HepG2 (cell line): Measurements from ENCODE around the gene SMC6. TPM values are rescaled to one million over a fixed set of nuclear protein-coding genes. Genes with fewer than 3 reads are reported as not detected.

ENCODE experiments used
- ATAC-seq: fragments of 200-7000 bp; cut with Tn5 transposase; 3 replicates; pipeline ENCODE4 v1.9.1; 2020; ENCODE audit warnings: mild to moderate bottlenecking, moderate library complexity
- BruUV-seq: library from RNA; stranded (reverse); fragments of 400-500 nt; replicated peaks from 2 replicates; lab custom pipeline; 2021; lab: Mats Ljungman, UMichigan
- CTCF ChIA-PET: fragments of 300-600 bp; formaldehyde crosslinking; extraction: SDS; loops from one replicate; lab custom pipeline; 2021; ENCODE audit warnings: low total read pairs, inconsistent platforms, low intra/inter-chr PET ratio; lab: Yijun Ruan, JAX
- POLR2A ChIA-PET: fragments of 350-600 bp; sonication (Branson Sonifier 250); formaldehyde crosslinking; loops from one replicate; lab custom pipeline; 2020; ENCODE audit warnings: antibody characterized with exemption, inconsistent platforms; lab: Yijun Ruan, JAX
- DNase-seq: peaks from one replicate; pipeline ENCODE4 v3.0.0-alpha.2; 2015; ENCODE audit warnings: low spot score
- FAIRE-seq: peaks from 3 replicates; lab custom pipeline; 2011; peaks lifted over from hg19 to GRCh38; lab: Jason Lieb, UNC
- H2AFZ ChIP-seq: one replicate; pipeline ENCODE4 v1.6.1; 2011; ENCODE audit warnings: low read length, inconsistent platforms
- H3K27ac ChIP-seq: fragments of 300-600 bp; 3 replicates; pipeline ENCODE4 v1.8.0; 2011; ENCODE audit warnings: mixed run types, mild to moderate bottlenecking, mixed read lengths, low read length, inconsistent platforms; ENCODE audit not compliant: insufficient read depth; ENCODE audit errors: extremely low read length
- H3K27me3 ChIP-seq, 2 experiments: fragments of 200-600 bp in 1 of 2; 2 replicates in 1 of 2; 3 replicates in 1 of 2; pipeline versions ENCODE4 v1.6.0 to v1.8.0; 2011; ENCODE audit warnings: low read length in 2 of 2, mild to moderate bottlenecking in 2 of 2, moderate library complexity in 2 of 2, inconsistent platforms in 1 of 2; ENCODE audit not compliant: insufficient read depth in 2 of 2, control insufficient read depth in 1 of 2
- H3K36me3 ChIP-seq, 2 experiments: fragments of 200-600 bp in 1 of 2; replicated peaks in 1 of 2; 2 replicates in 1 of 2; 3 replicates in 1 of 2; pipeline versions ENCODE4 v1.5.1 to v1.8.0; 2011; ENCODE audit warnings: low read length in 2 of 2, inconsistent platforms in 1 of 2; ENCODE audit not compliant: insufficient read depth in 2 of 2, control insufficient read depth in 1 of 2
- H3K4me1 ChIP-seq: 2 replicates; pipeline ENCODE4 v1.5.1; 2012; ENCODE audit warnings: low read length, inconsistent platforms; ENCODE audit not compliant: insufficient read depth
- H3K4me2 ChIP-seq: 2 replicates; pipeline ENCODE4 v1.6.0; 2011; ENCODE audit warnings: low read depth, low read length, inconsistent platforms
- H3K4me3 ChIP-seq, 3 experiments: fragments of 200-600 bp in 1 of 3; sonication (generic), shearing (Covaris generic) in 1 of 3; replicated peaks in 1 of 3; 2 replicates each; pipeline ENCODE4 v1.5.1; 2011 to 2016; ENCODE audit warnings: low read length in 3 of 3, inconsistent platforms in 2 of 3, low read depth in 2 of 3, mild to moderate bottlenecking in 2 of 3, control low read depth in 1 of 3, mixed read lengths in 1 of 3; ENCODE audit not compliant: insufficient read depth in 1 of 3
- H3K79me2 ChIP-seq: one replicate; pipeline ENCODE4 v1.6.1; 2011; ENCODE audit warnings: low read length, inconsistent platforms; ENCODE audit not compliant: insufficient read depth
- H3K9ac ChIP-seq: 2 replicates; pipeline ENCODE4 v1.6.0; 2011; ENCODE audit warnings: mild to moderate bottlenecking, low read depth, low read length, inconsistent platforms; ENCODE audit not compliant: insufficient read depth
- H3K9me3 ChIP-seq: 2 replicates; pipeline ENCODE4 v1.5.1; 2012; ENCODE audit warnings: mild to moderate bottlenecking, low read length
- H4K20me1 ChIP-seq: 2 replicates; pipeline ENCODE4 v1.6.0; 2011; ENCODE audit warnings: inconsistent platforms, mild to moderate bottlenecking, low read length, moderate library complexity; ENCODE audit not compliant: insufficient read depth
- ELF3 ChIP-seq: IDR thresholded peaks from 2 replicates; pipeline ENCODE4 v1.6.1; 2016; ENCODE audit warnings: missing genetic modification reagents, missing compliant biosample characterization
- KLF15 ChIP-seq: sonication (generic); formaldehyde crosslinking; IDR thresholded peaks from 2 replicates; pipeline ENCODE4 v1.8.1; 2023; ENCODE audit warnings: borderline replicate concordance, mild to moderate bottlenecking, inconsistent platforms, missing genetic modification reagents, mixed read lengths
- POLR2G ChIP-seq: fragments of 200-400 bp; formaldehyde crosslinking; IDR thresholded peaks from 2 replicates; pipeline ENCODE4 v1.6.1; 2018; ENCODE audit warnings: mild to moderate bottlenecking, low read depth, low read length, moderate library complexity
- PTBP1 ChIP-seq: fragments of 200-400 bp; formaldehyde crosslinking; IDR thresholded peaks from 2 replicates; pipeline ENCODE4 v1.6.1; 2018; ENCODE audit warnings: low read length, low read depth; ENCODE audit not compliant: poor library complexity, severe bottlenecking
- REPIN1 ChIP-seq: sonication (generic); formaldehyde crosslinking; IDR thresholded peaks from 2 replicates; pipeline ENCODE4 v1.8.0; 2022; ENCODE audit warnings: missing genetic modification reagents, low read depth, mild to moderate bottlenecking, borderline replicate concordance
- RFX1 ChIP-seq: fragments of 450-650 bp; IDR thresholded peaks from 2 replicates; pipeline ENCODE4 v1.6.1; 2017
- SIN3A ChIP-seq: IDR thresholded peaks from 2 replicates; pipeline ENCODE4 v1.6.1; 2011; ENCODE audit warnings: low read depth, mild to moderate bottlenecking, control low read depth, low read length, borderline replicate concordance
- SIX1 ChIP-seq: sonication (generic); formaldehyde crosslinking; IDR thresholded peaks from 2 replicates; pipeline ENCODE4 v1.4.0; 2020; ENCODE audit warnings: missing genetic modification reagents, borderline replicate concordance
- SNAI1 ChIP-seq: sonication (generic); formaldehyde crosslinking; IDR thresholded peaks from 2 replicates; pipeline ENCODE4 v1.5.0; 2020; ENCODE audit warnings: mild to moderate bottlenecking, missing genetic modification reagents, borderline replicate concordance
- ZNF460 ChIP-seq: sonication (generic); formaldehyde crosslinking; IDR thresholded peaks from 2 replicates; pipeline ENCODE4 v1.5.1; 2020; ENCODE audit warnings: missing genetic modification reagents, mild to moderate bottlenecking, borderline replicate concordance
- ZNF572 ChIP-seq: sonication (generic); formaldehyde crosslinking; IDR thresholded peaks from 2 replicates; pipeline ENCODE4 v1.5.1; 2020; ENCODE audit warnings: mild to moderate bottlenecking, missing genetic modification reagents
- ZNF777 ChIP-seq: sonication (generic); formaldehyde crosslinking; IDR thresholded peaks from 2 replicates; pipeline ENCODE4 v1.4.0; 2020; ENCODE audit warnings: missing genetic modification reagents
- WGBS: methylation state at CpG from one replicate; pipeline ENCODE4 v1.1.6; 2017; ENCODE audit warnings: low lambda C conversion rate; 5-methylcytosine and 5-hydroxymethylcytosine counted together
- in situ Hi-C: cut with HindIII; loops from 2 replicates; pipeline ENCODE4 v1.10.0; 2017; ENCODE audit warnings: low pct_unique_long_range_greater_than_20kb; ENCODE audit not compliant: extremely low pct_ligation_motif_present
- intact Hi-C: fragments of 100-400 bp; cut with micrococcal nuclease; formaldehyde crosslinking; loops from one replicate; pipeline ENCODE4 v1.10.0; 2022; ENCODE audit not compliant: unreplicated experiment
- polyA plus RNA-seq, 8 experiments: library from polyadenylated mRNA; depleted of rRNA in 3 of 8; stranded (reverse) in 7 of 8; unstranded in 1 of 8; fragments of >200 nt; fragmentation: Illumina TruSeq in 4 of 8; extraction: Trizol in 4 of 8; gene quantifications; 2 replicates each; pipeline versions ENCODE4 v1.2.1 to v1.2.3, GENCODE V29; 2011 to 2016; ENCODE audit warnings: low read depth in 4 of 8, missing spikeins in 1 of 8, mixed read lengths in 1 of 8; ENCODE audit not compliant: insufficient read depth in 1 of 8
- total RNA-seq, 5 experiments: library from RNA; depleted of rRNA; stranded (reverse); fragments of >200 nt; fragmentation: Illumina TruSeq; extraction: Trizol; gene quantifications; 2 replicates each; pipeline ENCODE4 v1.2.3, GENCODE V29; 2016; ENCODE audit warnings: low read depth in 1 of 5
- TF ChIP-seq, protein P1 (sequence below): IDR thresholded peaks from 2 replicates; pipeline ENCODE4 v1.6.1; 2016; ENCODE audit warnings: low read depth, borderline replicate concordance
- TF ChIP-seq, protein P2 (sequence below): sonication (generic); formaldehyde crosslinking; IDR thresholded peaks from 2 replicates; pipeline ENCODE4 v1.5.1; 2020; ENCODE audit warnings: missing genetic modification reagents, mild to moderate bottlenecking, borderline replicate concordance

SMC6 gene
- total and polyA plus RNA-seq, 2 of the 13 experiments (the other 11 are each of a cell fraction or from before 2014, with no cell fraction given), result 18.9 to 55.3 TPM

DNA sequence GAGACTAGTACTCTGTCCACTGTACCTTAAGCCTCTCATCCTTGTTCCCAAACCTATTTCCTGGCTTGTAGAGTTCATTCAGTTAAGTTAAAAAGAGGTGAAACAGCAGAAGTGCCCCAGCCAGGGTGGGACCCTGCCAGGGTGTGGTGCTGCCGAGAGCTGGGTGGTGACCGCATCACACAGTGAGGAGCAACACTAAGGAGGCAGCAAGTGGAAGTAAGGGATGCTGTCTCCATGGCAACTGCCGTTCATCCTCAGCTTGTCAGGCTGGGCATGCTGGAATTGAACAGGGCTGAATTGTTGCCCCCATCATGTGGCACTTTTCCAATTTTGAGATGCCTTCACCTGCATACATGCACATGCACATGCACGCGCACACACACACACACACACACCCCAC, 136.1 kb downstream of the SMC6 start:
- 95% methylated on average over 5 of the region's 5 CpGs for WGBS
- H2AFZ ChIP-seq, result no peak overlapping the region
- intact Hi-C loops, result no loop called here
- no peaks in the 10 kb centered on the region for H4K20me1 ChIP-seq
- BruUV-seq, result no TSS peak
- no peaks in the 10 kb centered on the region for H3K9me3 ChIP-seq
- DNase-seq (no peak), FAIRE-seq (no peak), ATAC-seq (no peak)
- ChIA-PET POLR2A (interaction anchor here (0.6 kb wide), 1 partner anchor 1520 kb away, joined by 3 read pairs; no protein-coding TSS in a partner anchor), CTCF (no interaction called here)
- H3K27ac ChIP-seq, result no peak overlapping the region
- no peak overlapping the region for H3K4me2 ChIP-seq
- in situ Hi-C loops, result no loop called here
- H3K27me3 ChIP-seq, result no peaks in the 10 kb centered on the region
- no peaks in the 10 kb centered on the region for H3K79me2 ChIP-seq
- no peaks in the 10 kb centered on the region for H3K4me1 ChIP-seq
- H3K36me3 ChIP-seq, result peaks cover 15 to 35% of the 10 kb centered on the region in 2 experiments; a peak in 4 of 5 replicates
- H3K4me3 ChIP-seq, result no peak overlapping the region
- H3K9ac ChIP-seq, result no peak overlapping the region
- TF ChIP-seq SIN3A (no peak), RFX1 (0 out of 2 replicates have a peak, but pooled peaks have one; percentile 11)
- TF ChIP-seq, all 625 proteins: peak for 1

DNA sequence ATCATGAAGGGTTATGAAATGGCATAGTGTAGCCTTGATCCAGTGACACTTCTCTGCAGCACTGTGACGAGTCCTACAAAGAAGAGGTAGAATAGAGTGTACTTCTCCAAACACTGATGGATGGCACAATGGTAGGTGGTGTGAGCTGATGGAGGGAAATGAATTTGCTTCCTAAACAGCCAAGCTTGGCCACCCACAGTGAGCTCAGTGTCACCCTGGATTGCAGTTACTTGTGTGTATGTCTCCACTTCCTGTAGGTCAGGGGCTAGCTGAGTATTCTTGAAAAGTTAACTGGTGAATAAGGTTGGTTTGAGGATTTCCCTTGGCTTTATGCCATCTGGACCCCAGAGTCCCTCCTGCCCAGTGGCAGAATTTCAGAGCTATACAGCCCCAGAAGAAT, 137.2 kb downstream of the SMC6 start:
- in situ Hi-C loops, result no loop called here
- TF ChIP-seq ZNF460 (CRISPR knock-in tag), result no peak
- TF ChIP-seq, protein P1, sequence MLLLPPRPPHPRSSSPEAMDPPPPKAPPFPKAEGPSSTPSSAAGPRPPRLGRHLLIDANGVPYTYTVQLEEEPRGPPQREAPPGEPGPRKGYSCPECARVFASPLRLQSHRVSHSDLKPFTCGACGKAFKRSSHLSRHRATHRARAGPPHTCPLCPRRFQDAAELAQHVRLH (CRISPR knock-in tag), result no peak
- TF ChIP-seq ZNF572 (CRISPR knock-in tag), result no peak
- TF ChIP-seq SIX1 (CRISPR knock-in tag), result no peak
- no peak for TF ChIP-seq POLR2G
- TF ChIP-seq ZNF777 (CRISPR knock-in tag), result no peak
- TF ChIP-seq, protein P2, sequence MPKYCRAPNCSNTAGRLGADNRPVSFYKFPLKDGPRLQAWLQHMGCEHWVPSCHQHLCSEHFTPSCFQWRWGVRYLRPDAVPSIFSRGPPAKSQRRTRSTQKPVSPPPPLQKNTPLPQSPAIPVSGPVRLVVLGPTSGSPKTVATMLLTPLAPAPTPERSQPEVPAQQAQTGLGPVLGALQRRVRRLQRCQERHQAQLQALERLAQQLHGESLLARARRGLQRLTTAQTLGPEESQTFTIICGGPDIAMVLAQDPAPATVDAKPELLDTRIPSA, result no peak
- no peak for TF ChIP-seq PTBP1
- TF ChIP-seq ELF3 (CRISPR knock-in tag), result no peak
- TF ChIP-seq REPIN1 (CRISPR knock-in tag), result no peak
- no peak for TF ChIP-seq KLF15 (CRISPR knock-in tag)
- TF ChIP-seq SNAI1 (CRISPR knock-in tag), result no peak
- Histone ChIP-seq H3K4me2 (no peak overlapping the region), H3K27me3 (no peaks in the 10 kb centered on the region), H3K4me1 (no peaks in the 10 kb centered on the region), H3K79me2 (no peaks in the 10 kb centered on the region), H2AFZ (no peak overlapping the region), H4K20me1 (no peaks in the 10 kb centered on the region), H3K9ac (no peak overlapping the region), H3K36me3 (peaks cover 17 to 38% of the 10 kb centered on the region in 2 experiments; a peak in 4 of 5 replicates), H3K9me3 (no peaks in the 10 kb centered on the region), H3K4me3 (no peak overlapping the region), H3K27ac (no peak overlapping the region)
- ATAC-seq (no peak), FAIRE-seq (no peak), DNase-seq (no peak)
- CTCF ChIA-PET, result no interaction called here
- POLR2A ChIA-PET, result no interaction called here
- no TSS peak for BruUV-seq
- WGBS, result 100% methylated on average over 1 of the region's 1 CpG
- intact Hi-C loops, result no loop called here
